GM12878 (cell line): ENCODE measurements around the gene HERPUD1. TPM values are rescaled to one million over a fixed set of nuclear protein-coding genes. Genes with fewer than 3 reads are reported as not detected.

Experiments
- BHLHE40 ChIP-seq, 2 experiments: fragments of 450-650 bp in 1 of 2; IDR thresholded peaks; 2 replicates each; pipeline ENCODE4 v1.6.1; 2011 to 2017; ENCODE audit warnings: low read depth in 2 of 2, borderline replicate concordance in 1 of 2, improper control_type of control experiment in 1 of 2, low read length in 1 of 2, mild to moderate bottlenecking in 1 of 2
- CEBPZ ChIP-seq: fragments of 150-350 bp; IDR thresholded peaks from 2 replicates; pipeline ENCODE4 v1.6.1; 2016; ENCODE audit warnings: low read depth, low read length
- CREM ChIP-seq: IDR thresholded peaks from 2 replicates; pipeline ENCODE4 v1.6.1; 2014; ENCODE audit warnings: antibody characterized with exemption, low read depth
- CTCF ChIP-seq, 3 experiments: IDR thresholded peaks in 2 of 3; conservative IDR thresholded peaks in 1 of 3; 2 replicates each; pipeline ENCODE4 v1.5.1; 2011; ENCODE audit warnings: low read depth in 3 of 3, low read length in 3 of 3, mild to moderate bottlenecking in 3 of 3, control low read depth in 2 of 3, moderate library complexity in 2 of 3, inconsistent platforms in 1 of 3, mixed read lengths in 1 of 3; ENCODE audit not compliant: control insufficient read depth in 2 of 3, insufficient read depth in 1 of 3; ENCODE audit errors: extremely low read depth in 1 of 3
- DPF2 ChIP-seq: fragments of 450-650 bp; IDR thresholded peaks from 2 replicates; pipeline ENCODE4 v1.6.1; 2017; ENCODE audit warnings: mild to moderate bottlenecking
- EED ChIP-seq: sonication (generic); IDR thresholded peaks from 2 replicates; pipeline ENCODE4 v1.6.1; 2016; ENCODE audit warnings: antibody characterized with exemption, low read depth
- ETV6 ChIP-seq, 2 experiments: fragments of 450-650 bp in 1 of 2; IDR thresholded peaks in 1 of 2; conservative IDR thresholded peaks in 1 of 2; 2 replicates each; pipeline ENCODE4 v1.6.1; 2014; ENCODE audit warnings: antibody characterized with exemption in 1 of 2, borderline replicate concordance in 1 of 2, low read depth in 1 of 2, mild to moderate bottlenecking in 1 of 2, moderate library complexity in 1 of 2
- GATAD2B ChIP-seq: fragments of 450-650 bp; conservative IDR thresholded peaks from 2 replicates; pipeline ENCODE4 v1.6.1; 2017; ENCODE audit warnings: low read depth, mild to moderate bottlenecking, moderate library complexity
- IKZF1 ChIP-seq: fragments of 450-650 bp; conservative IDR thresholded peaks from 2 replicates; pipeline ENCODE4 v1.6.1; 2017; ENCODE audit warnings: antibody characterized with exemption, mild to moderate bottlenecking
- IKZF2 ChIP-seq, 2 experiments: fragments of 450-650 bp; IDR thresholded peaks; 2 replicates each; pipeline ENCODE4 v1.6.1; 2017; ENCODE audit warnings: mild to moderate bottlenecking in 2 of 2, moderate library complexity in 2 of 2
- MAX ChIP-seq: IDR thresholded peaks from 2 replicates; pipeline ENCODE4 v1.6.1; 2012; ENCODE audit warnings: low read depth, low read length, improper control_type of control experiment
- MTA2 ChIP-seq: fragments of 450-650 bp; IDR thresholded peaks from 2 replicates; pipeline ENCODE4 v1.6.1; 2016; ENCODE audit warnings: low read depth, mild to moderate bottlenecking, moderate library complexity
- NBN ChIP-seq: fragments of 450-650 bp; IDR thresholded peaks from 2 replicates; pipeline ENCODE4 v1.6.1; 2016
- NR2F1 ChIP-seq: fragments of 450-650 bp; conservative IDR thresholded peaks from 2 replicates; pipeline ENCODE4 v1.6.1; 2017; ENCODE audit warnings: mild to moderate bottlenecking
- PAX5 ChIP-seq: IDR thresholded peaks from 2 replicates; pipeline ENCODE4 v1.6.1; 2011; ENCODE audit warnings: low read depth, low read length, borderline replicate concordance
- RAD51 ChIP-seq: fragments of 450-650 bp; IDR thresholded peaks from 2 replicates; pipeline ENCODE4 v1.6.1; 2016; ENCODE audit warnings: moderate library complexity, mild to moderate bottlenecking, inconsistent platforms
- RELB ChIP-seq: fragments of 450-650 bp; IDR thresholded peaks from 2 replicates; pipeline ENCODE4 v1.6.1; 2017; ENCODE audit warnings: low read depth, mild to moderate bottlenecking, moderate library complexity
- RFX5 ChIP-seq: IDR thresholded peaks from 2 replicates; pipeline ENCODE4 v1.6.1; 2011; ENCODE audit warnings: low read depth, low read length, improper control_type of control experiment
- SMARCA5 ChIP-seq: fragments of 450-650 bp; IDR thresholded peaks from 2 replicates; pipeline ENCODE4 v1.6.1; 2017; ENCODE audit warnings: mild to moderate bottlenecking
- YY1 ChIP-seq: IDR thresholded peaks from 2 replicates; pipeline ENCODE4 v1.6.1; 2011; ENCODE audit warnings: low read depth, mild to moderate bottlenecking, low read length
- ZNF384 ChIP-seq: IDR thresholded peaks from 2 replicates; pipeline ENCODE4 v1.6.1; 2012; ENCODE audit warnings: low read depth, mild to moderate bottlenecking, low read length, improper control_type of control experiment, borderline replicate concordance
- polyA plus RNA-seq, 11 experiments: library from polyadenylated mRNA; depleted of rRNA in 4 of 11; unstranded in 6 of 11; stranded (reverse) in 5 of 11; fragments of >200 nt; fragmentation: Nextera tagmentation in 4 of 11; fragmentation: Illumina TruSeq in 1 of 11; extraction: Ambion mirVana in 4 of 11; extraction: Trizol in 1 of 11; gene quantifications; 1 replicate in 1 of 11; 2 replicates in 10 of 11; pipeline versions ENCODE4 v1.2.1 to v1.2.3, GENCODE V29; 2011 to 2016; ENCODE audit warnings: inconsistent platforms in 2 of 11, missing spikeins in 2 of 11, low read depth in 1 of 11
- total RNA-seq, 4 experiments: library from RNA; depleted of rRNA in 3 of 4; stranded (reverse); fragments of >200 nt in 3 of 4; fragmentation: Illumina TruSeq in 1 of 4; extraction: Trizol in 1 of 4; gene quantifications; 2 replicates each; pipeline versions ENCODE4 v1.2.1 to v1.2.3, GENCODE V29; 2013 to 2021
- TF ChIP-seq, protein P1 (sequence below): fragments of 450-650 bp; IDR thresholded peaks from 2 replicates; pipeline ENCODE4 v1.6.1; 2017; ENCODE audit warnings: mild to moderate bottlenecking, low read depth, inconsistent platforms; ENCODE audit not compliant: poor library complexity, severe bottlenecking

HERPUD1 gene
- total and polyA plus RNA-seq, 10 of the 15 experiments (the other 5 are each of a cell fraction or from before 2014, with no cell fraction given): 32.6 to 212 (median 122) TPM

- TF ChIP-seq ETV6 (conservative IDR thresholded peaks at IDR 0.05 in 1 of 2, IDR thresholded peaks at IDR 0.05 in 1 of 2; ENCODE audit: borderline replicate concordance in 1 of 2, low read depth in 1 of 2) (peak in 1 of 2 experiments; percentile 58; a peak in 2 of 4 replicates), RAD51 (peak; percentile 21; the same call in 1 of the 2 replicates), DPF2 (peak; percentile 93), NBN (peak; percentile 70; the same call in 1 of the 2 replicates), BHLHE40 (IDR thresholded peaks at IDR 0.05; ENCODE audit: borderline replicate concordance in 1 of 2, low read depth in 2 of 2, low read length in 1 of 2) (peak in 1 of 2 experiments; percentile 46; a peak in 1 of 4 replicates), GATAD2B (peak; percentile 74; the same call in 1 of the 2 replicates), MTA2 (peak; percentile 66; the same call in 1 of the 2 replicates), ZNF384 (no peak), PAX5 (0 out of 2 replicates have a peak, but pooled peaks have one; percentile 38), SMARCA5 (no peak), RFX5 (no peak), RELB (peak; percentile 73; the same call in 1 of the 2 replicates), YY1 (0 out of 2 replicates have a peak, but pooled peaks have one; percentile 11), CEBPZ (no peak), CTCF (IDR thresholded peaks at IDR 0.05 in 2 of 3, conservative IDR thresholded peaks at IDR 0.05 in 1 of 3; ENCODE audit: control insufficient read depth in 2 of 3, extremely low read depth in 1 of 3, insufficient read depth in 1 of 3, low read depth in 3 of 3, low read length in 3 of 3) (peak in 2 of 3 experiments; percentile 15 to 27; a peak in 2 of 6 replicates), EED (peak; percentile 96), NR2F1 (peak; percentile 58), IKZF1 (peak; percentile 97), MAX (no peak), CREM (0 out of 2 replicates have a peak, but pooled peaks have one; percentile 33), IKZF2 (IDR thresholded peaks at IDR 0.05) (peak; percentile 93 to 95)
- TF ChIP-seq, protein P1, sequence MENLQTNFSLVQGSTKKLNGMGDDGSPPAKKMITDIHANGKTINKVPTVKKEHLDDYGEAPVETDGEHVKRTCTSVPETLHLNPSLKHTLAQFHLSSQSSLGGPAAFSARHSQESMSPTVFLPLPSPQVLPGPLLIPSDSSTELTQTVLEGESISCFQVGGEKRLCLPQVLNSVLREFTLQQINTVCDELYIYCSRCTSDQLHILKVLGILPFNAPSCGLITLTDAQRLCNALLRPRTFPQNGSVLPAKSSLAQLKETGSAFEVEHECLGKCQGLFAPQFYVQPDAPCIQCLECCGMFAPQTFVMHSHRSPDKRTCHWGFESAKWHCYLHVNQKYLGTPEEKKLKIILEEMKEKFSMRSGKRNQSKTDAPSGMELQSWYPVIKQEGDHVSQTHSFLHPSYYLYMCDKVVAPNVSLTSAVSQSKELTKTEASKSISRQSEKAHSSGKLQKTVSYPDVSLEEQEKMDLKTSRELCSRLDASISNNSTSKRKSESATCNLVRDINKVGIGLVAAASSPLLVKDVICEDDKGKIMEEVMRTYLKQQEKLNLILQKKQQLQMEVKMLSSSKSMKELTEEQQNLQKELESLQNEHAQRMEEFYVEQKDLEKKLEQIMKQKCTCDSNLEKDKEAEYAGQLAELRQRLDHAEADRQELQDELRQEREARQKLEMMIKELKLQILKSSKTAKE: peak; percentile 20
Measured at GRCh38 chr16:56888806-56889205, 43.1 kb upstream of the HERPUD1 start (continued).
